GM19463 (cell line): Measurements from ENCODE around the gene LONRF3.
"Not testable (repeated sequence)": the region's sequence is repeated elsewhere in the genome, so short reads cannot be mapped to it uniquely, and the experiment has no call there.

Experiments used
- ATAC-seq: cut with Tn5 transposase; IDR thresholded peaks from one replicate; pipeline ENCODE4 v1.9.1; 2021; ENCODE audit warnings: mild to moderate bottlenecking, moderate library complexity; ENCODE audit not compliant: unreplicated experiment

LONRF3 gene

GRCh38 chrX:118980761-118981160 is 6.3 kb downstream of the LONRF3 start:
- ATAC-seq = no peak

- no peak for ATAC-seq
Measured at GRCh38 chrX:118983513-118983912, 9.1 kb downstream of the LONRF3 start.

- no peak for ATAC-seq
Measured at GRCh38 chrX:118988911-118989310, 14.5 kb downstream of the LONRF3 start.

DNA sequence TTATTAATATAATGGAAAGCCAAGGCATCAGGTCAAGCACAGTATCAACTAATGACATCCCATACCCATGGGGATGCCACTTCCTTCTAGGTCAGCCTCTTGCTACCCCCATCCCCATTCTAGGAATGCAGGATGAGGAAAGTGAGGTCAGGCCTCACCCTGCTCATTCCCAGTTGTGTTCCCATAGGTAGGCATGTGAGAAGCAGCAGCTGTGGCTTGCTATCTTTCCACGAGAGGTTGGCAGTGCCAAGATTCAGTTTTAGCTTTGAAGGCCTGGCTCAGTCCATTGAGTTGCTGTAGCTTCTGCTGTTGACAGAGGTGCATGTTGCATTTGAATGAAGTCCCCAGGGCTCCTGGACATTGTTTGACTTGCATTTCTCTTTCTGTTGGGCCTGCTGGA is 15.5 kb downstream of the LONRF3 start:
- ATAC-seq = no peak

DNA sequence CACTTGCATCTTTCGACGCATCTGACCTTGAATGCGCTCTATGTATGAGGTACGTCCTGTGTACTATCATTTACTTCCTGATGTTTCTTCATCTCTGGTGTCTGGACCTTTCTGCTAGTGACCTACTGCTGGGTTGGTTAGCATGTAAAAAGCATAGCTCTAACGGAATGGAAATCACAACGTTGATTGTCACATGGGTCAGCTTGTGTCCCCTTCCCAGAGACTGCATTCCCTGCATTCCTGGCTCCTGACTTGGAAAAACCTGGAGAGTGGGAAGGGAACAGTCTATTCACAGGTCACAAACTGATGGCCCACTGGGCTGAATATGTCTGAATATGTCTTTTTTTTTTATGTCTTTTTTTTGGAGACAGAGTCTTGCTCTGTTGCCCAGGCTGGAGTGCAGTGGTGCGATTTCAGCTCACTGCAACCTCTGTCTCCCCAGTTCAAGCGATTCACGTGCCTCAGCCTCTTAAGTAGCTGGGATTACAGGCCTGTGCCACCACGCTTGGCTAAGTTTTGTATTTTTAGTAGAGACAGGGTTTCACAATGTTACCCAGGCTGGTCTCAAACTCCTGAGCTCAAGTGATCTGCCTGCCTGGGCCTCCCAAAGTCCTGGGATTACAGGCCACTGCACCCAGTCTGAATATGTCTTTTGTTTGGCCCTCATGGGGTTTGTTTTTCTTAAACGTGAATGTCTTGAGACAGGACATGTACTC is 16.3 kb downstream of the LONRF3 start:
- ATAC-seq = no peak

GRCh38 chrX:118992441-118993121 is 18.2 kb downstream of the LONRF3 start:
- not testable (repeated sequence) for ATAC-seq

DNA sequence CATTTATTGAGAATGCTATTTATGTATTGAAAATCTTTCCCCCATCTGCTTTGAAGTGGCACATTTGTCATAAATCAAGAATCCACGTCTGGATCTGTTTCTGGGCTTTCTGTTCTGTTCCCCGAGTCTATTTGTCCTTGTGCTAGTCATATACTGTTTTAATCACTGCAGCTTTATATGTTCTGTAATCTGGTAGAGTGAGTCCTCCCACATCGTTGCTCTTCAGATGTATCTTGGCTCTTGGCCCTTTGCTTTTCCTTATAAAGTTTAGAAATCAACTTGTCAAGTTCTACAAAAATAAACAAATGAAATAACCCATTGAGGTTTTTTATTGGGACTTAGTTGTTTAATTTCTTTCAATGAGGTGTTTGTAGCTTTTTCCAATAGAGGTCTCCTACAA is 29.0 kb downstream of the LONRF3 start:
- ATAC-seq = no peak

DNA sequence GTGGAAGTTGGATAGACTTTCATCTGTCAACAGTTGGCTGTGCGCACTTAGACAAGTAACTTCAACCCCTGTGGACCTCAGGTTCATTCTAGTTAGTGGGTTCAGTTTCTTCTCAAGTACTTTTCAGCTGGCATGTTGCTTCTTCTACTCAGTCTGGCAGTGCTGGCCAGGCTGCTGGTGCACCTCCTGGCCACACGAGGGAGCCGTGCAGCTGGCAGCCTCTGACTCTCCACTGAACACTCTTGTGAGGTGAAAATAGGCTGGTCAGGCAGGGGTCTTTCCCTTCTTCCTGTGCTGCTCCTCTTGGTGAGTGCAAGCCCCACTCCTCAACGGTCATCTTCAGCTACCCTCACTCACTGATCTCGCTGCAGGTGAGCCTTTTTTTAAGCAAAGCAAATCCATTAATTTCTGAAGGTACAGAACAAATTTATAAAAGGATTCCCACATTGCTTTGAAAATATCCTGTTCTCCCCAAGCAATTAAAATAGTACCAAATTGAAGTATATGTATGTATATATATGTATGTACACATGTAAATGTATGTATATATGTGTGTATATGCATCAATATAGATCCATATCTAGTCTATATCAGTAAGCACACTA is 30.6 kb downstream of the LONRF3 start:
- ATAC-seq = peak; percentile 99

DNA sequence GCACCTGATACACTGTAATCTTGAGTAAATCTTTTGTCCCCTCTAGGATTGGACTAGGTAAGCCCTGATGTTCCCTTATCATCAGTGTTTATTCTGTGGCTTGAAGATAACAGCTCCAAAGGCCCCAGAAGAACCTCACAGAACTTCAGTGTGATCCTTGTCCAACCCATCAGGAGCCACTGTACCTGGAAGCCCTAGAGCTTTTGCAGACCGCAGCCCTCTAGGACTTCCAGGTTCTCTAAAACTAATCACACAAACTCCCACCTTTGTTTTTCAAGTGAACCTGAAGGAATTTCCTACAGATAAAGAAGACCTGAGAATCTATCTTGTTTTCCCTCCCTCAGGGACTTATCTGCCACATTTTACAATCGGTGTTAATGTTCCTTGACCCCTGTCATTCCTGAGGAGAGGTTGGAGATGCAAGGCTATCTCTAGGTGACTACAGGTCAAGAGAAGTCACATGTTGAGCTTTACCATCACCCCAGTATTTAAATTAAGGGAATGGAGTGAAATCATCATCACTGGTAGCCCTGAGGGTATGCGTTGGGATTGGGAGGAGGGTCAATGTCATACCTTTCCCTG is 32.9 kb downstream of the LONRF3 start:
- ATAC-seq = no peak

DNA sequence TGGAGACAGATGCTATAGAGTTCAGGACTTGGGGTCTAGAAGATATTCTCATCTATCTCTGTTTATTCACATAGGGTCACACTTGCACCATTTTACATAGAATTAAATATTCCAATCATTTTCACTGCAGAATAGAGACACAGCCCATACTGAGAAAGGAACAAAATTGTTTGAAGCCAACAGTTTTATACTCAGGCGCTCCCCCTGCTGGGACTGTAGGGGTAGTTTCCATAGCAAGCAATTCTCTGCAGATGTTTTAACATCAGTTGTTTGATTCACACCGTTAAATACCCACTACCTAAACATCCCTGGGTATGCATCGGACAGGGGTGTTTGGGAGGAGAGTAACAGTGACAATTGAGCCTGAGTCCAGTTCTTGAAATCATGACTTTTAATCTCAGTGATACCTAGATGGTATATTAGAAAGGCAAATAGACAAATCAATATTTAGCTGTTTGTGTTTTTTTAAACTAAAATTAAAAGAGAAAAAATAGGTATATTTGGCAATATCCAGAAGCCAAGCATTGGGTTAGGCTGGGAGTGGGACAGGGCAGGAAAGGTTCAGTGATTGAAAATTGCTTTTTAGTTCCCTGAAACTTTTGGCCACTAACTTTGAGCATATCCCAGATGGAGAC is 33.8 kb downstream of the LONRF3 start:
- no peak for ATAC-seq

- no peak for ATAC-seq
Measured at GRCh38 chrX:119009071-119009470, 34.7 kb downstream of the LONRF3 start.

DNA sequence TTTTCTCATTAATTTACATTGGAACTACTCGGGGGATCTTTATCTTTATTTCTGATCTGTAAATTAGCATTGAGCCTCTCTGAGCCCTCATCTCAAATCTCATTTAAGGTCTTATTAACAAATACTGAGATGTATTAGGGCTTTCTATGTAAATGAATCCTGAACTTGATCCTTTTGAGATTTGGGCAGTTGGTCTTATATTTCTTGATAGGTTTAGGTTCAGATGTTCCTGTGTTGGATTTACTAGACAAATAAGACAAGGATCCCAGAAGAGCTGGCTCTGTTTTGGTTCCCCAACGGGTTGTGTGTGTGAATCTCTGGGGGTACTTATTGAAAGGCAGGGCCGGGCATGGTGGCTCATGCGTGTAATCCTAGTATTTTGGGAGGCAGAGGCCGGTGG is 36.1 kb downstream of the LONRF3 start:
- ATAC-seq = no peak

DNA sequence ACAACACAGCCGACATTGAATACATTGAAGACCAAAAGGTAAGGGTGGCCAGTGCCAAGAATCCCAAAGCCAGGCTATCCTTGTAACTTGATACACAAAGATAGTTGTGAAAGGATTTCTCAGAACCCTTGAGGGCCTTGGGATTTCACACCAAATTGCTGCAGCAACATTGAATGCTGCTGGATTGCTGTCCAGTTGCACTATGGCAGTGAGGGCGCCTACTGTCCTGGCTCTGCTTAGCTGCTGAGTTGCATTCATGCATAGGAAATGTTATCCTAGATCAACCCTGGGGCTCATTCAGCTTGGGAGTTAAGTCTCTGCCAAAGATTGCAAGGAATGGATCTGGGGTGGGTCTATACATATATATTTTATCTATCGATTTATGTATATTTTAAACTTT is 38.7 kb downstream of the LONRF3 start:
- no peak for ATAC-seq

- ATAC-seq = peak; percentile 90
Measured at GRCh38 chrX:119015407-119016237, 41.2 kb downstream of the LONRF3 start.

DNA sequence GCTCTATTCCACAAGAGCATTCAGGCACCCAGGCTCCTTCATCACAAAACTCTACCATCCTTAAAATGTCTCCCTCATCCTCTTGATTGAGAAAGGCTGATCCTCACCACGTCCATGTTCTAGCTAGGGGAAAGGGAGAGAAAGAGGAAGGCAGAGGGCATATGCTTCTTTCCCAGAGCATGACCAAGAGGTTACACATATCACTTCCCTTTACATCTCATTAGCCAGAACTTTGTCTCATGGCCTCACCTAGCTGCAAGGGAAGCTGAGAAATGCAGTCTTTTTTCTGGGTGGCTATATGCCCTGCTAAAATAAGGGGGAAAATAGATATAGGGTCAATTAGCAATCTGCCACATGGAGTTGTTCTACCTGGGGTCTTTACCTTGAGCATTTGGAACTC is 42.7 kb downstream of the LONRF3 start:
- ATAC-seq = no peak

- ATAC-seq = no peak
Measured at GRCh38 chrX:119025900-119026299, 51.5 kb downstream of the LONRF3 start.

- ATAC-seq = not testable (repeated sequence)
Measured at GRCh38 chrX:119026344-119026743, 51.9 kb downstream of the LONRF3 start.

GRCh38 chrX:119027960-119028732 is 53.7 kb downstream of the LONRF3 start:
- not testable (repeated sequence) for ATAC-seq

DNA sequence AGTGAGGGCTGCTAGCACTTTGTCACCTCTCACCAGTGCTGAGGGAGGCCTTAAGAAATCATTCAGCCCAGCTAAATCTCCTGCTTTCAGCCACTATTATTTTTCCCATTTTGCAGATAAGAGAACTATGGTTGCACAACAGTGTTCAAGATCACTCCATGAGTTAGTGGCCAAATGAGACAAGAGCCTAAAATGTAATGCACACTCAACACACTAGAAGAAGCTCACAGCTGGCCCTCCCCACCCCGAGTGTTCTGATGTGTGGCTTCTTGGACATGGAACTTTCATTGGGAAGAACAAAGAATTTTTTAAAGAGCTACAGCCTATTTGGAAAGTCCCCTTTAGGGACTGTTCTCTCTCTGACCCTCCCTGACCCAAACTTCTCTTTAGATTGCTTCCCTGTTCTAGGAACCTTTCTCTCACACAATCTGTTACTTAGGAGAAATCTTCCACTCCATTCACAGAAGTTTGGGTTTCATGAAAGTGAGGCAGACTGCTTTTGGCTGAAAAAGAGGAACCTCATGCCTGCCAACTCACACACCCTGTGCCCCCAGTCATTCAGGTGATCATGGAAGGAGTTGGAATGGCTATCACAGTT is 54.4 kb downstream of the LONRF3 start:
- no peak for ATAC-seq
